ENCODE results near the gene POU6F2. TPM values are rescaled to one million over a fixed set of nuclear protein-coding genes. Genes with fewer than 3 reads are reported as not detected.

POU6F2 gene
- total RNA-seq, 1 donor from 2014 or later = 34.7 TPM

DNA sequence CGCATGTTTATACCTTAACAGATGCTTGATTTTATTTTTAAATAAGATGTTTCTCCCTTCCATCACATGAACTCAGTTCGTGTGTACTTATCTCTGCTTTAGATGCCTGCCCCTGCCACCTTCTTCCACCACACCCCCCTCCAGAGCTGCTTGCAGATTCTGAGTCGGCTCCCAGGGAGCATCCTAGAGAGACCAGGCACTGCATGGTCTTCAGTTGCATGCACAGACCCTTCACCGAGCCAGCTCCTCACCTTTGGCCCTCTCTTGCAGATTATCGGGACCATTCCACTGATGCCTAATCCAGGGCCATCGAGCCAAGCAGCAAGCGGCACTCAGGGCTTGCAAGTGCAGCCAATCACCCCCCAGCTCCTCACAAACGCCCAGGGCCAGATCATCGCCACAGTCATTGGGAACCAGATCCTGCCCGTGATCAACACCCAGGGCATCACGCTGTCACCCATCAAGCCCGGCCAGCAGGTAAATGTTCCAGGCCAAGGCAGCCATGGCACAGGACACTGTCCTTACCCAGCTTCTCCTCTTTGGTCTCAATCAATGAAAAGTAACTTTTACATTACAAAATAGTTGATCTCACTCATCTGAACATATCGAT is 455.2 kb downstream of the POU6F2 start:
- H3K27me3 Mint-ChIP-seq (ENCODE audit: unreplicated experiment) = peaks cover 2% of the 10 kb centered on the region
- TF ChIP-seq, protein P1, sequence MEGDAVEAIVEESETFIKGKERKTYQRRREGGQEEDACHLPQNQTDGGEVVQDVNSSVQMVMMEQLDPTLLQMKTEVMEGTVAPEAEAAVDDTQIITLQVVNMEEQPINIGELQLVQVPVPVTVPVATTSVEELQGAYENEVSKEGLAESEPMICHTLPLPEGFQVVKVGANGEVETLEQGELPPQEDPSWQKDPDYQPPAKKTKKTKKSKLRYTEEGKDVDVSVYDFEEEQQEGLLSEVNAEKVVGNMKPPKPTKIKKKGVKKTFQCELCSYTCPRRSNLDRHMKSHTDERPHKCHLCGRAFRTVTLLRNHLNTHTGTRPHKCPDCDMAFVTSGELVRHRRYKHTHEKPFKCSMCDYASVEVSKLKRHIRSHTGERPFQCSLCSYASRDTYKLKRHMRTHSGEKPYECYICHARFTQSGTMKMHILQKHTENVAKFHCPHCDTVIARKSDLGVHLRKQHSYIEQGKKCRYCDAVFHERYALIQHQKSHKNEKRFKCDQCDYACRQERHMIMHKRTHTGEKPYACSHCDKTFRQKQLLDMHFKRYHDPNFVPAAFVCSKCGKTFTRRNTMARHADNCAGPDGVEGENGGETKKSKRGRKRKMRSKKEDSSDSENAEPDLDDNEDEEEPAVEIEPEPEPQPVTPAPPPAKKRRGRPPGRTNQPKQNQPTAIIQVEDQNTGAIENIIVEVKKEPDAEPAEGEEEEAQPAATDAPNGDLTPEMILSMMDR (IDR thresholded peaks at IDR 0.05; ENCODE audit: partially characterized antibody, unreplicated experiment) = no peak
- H3K4me1 Mint-ChIP-seq (ENCODE audit: low read depth, unreplicated experiment) = peaks cover 25% of the 10 kb centered on the region
- no peak overlapping the region for H3K4me3 Mint-ChIP-seq (ENCODE audit: unreplicated experiment)
- H3K27ac Mint-ChIP-seq (ENCODE audit: unreplicated experiment) = no peak overlapping the region
- no peak for DNase-seq
- peaks cover 16% of the 10 kb centered on the region for H3K36me3 Mint-ChIP-seq (ENCODE audit: unreplicated experiment)
- peaks cover 5% of the 10 kb centered on the region for H3K9me3 Mint-ChIP-seq (ENCODE audit: unreplicated experiment)

DNA sequence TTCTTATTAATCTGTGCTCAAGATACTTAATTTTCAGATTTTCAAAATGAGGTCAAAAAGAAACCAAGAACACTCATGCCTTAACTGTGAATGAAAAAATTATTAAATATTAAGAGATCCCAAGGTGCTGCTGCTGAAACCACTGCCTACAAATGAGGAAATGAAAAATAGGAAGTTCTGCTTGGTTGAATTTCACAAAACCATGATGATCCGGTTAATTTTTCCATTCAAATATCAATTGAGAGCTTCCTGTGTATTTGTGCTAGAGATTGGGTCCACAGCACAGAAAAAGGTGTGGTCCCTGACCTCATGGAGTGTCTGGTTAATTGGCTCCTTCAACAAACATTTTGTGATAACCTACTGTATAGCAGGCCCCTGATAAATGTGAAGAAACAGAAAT is 455.8 kb downstream of the POU6F2 start:
- TF ChIP-seq, protein P1 (IDR thresholded peaks at IDR 0.05; ENCODE audit: partially characterized antibody, unreplicated experiment) = no peak
- peaks cover 16% of the 10 kb centered on the region for H3K36me3 Mint-ChIP-seq (ENCODE audit: unreplicated experiment)
- H3K27ac Mint-ChIP-seq (ENCODE audit: unreplicated experiment) = no peak overlapping the region
- DNase-seq = no peak
- no peak overlapping the region for H3K4me3 Mint-ChIP-seq (ENCODE audit: unreplicated experiment)
- peaks cover 2% of the 10 kb centered on the region for H3K27me3 Mint-ChIP-seq (ENCODE audit: unreplicated experiment)
- peaks cover 25% of the 10 kb centered on the region for H3K4me1 Mint-ChIP-seq (ENCODE audit: low read depth, unreplicated experiment)
- H3K9me3 Mint-ChIP-seq (ENCODE audit: unreplicated experiment) = peaks cover 5% of the 10 kb centered on the region

DNA sequence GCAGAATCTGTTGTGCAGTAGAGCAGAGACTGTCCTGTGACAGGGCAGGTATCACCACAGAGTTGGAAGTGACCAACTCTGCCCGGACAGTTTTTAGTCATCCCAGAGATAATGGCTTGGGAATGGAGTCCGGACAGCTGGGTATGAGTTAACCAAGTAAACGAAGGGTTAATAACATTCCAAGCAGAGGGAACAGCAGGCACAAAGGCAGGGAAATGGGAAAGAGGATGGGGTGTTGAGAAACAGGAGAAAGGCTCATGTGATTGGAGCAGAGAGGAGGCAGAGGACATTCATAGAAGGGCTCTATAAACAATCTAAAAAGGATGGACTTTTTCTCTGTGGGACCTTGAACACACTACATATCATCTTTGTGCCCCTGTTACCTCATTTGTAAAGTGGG is 456.3 kb downstream of the POU6F2 start:
- H3K27ac Mint-ChIP-seq (ENCODE audit: unreplicated experiment) = no peak overlapping the region
- peaks cover 16% of the 10 kb centered on the region for H3K36me3 Mint-ChIP-seq (ENCODE audit: unreplicated experiment)
- peaks cover 5% of the 10 kb centered on the region for H3K9me3 Mint-ChIP-seq (ENCODE audit: unreplicated experiment)
- H3K4me1 Mint-ChIP-seq (ENCODE audit: low read depth, unreplicated experiment) = peaks cover 25% of the 10 kb centered on the region
- TF ChIP-seq, protein P1 (IDR thresholded peaks at IDR 0.05; ENCODE audit: partially characterized antibody, unreplicated experiment) = no peak
- no peak for DNase-seq
- no peak overlapping the region for H3K4me3 Mint-ChIP-seq (ENCODE audit: unreplicated experiment)
- peaks cover 2% of the 10 kb centered on the region for H3K27me3 Mint-ChIP-seq (ENCODE audit: unreplicated experiment)

DNA sequence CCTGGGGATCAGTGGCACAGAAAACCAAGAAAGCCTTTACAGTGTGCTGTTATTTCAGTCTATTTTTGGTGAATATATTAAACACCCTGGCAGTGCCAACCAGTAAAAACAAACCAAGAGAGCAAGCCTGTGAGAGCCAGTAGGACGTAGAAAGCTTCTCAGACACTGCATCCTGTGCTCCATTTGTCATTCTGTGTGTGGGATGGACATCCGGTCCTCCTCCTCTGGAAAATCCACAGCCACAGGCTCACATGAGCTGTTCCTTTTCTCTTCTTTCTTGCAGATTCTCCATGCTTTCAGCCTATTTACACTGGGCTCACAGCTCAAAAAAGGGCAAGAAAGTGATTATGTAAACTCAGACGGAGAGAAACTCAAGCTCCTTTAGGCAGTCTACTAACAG is 468.8 kb downstream of the POU6F2 start:
- no peak overlapping the region for H3K4me3 Mint-ChIP-seq (ENCODE audit: unreplicated experiment)
- no peaks in the 10 kb centered on the region for H3K27me3 Mint-ChIP-seq (ENCODE audit: unreplicated experiment)
- no peaks in the 10 kb centered on the region for H3K36me3 Mint-ChIP-seq (ENCODE audit: unreplicated experiment)
- peaks cover 9% of the 10 kb centered on the region for H3K4me1 Mint-ChIP-seq (ENCODE audit: low read depth, unreplicated experiment)
- no peak overlapping the region for H3K27ac Mint-ChIP-seq (ENCODE audit: unreplicated experiment)
- DNase-seq = no peak
- no peaks in the 10 kb centered on the region for H3K9me3 Mint-ChIP-seq (ENCODE audit: unreplicated experiment)
- TF ChIP-seq, protein P1 (IDR thresholded peaks at IDR 0.05; ENCODE audit: partially characterized antibody, unreplicated experiment) = no peak

DNA sequence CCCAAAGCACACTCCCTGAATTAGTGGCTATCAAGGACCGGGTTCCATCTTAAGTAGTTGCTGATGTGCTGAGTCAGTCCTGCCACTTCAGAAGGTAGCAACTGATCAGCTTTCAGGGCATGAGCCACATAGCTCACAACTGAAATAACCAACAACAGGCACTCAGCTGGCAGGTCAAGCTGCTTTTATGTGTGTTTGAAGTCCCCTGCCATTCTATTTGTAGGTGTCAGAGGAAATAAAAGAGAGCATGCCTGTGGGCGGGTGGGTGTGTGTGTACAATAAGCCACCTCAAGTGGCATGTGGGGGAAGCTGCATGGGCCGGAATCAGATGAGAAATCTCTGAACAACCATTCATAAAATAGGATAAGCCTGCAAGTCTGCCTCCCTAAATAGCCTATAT is 474.2 kb downstream of the POU6F2 start:
- H3K36me3 Mint-ChIP-seq (ENCODE audit: unreplicated experiment) = no peaks in the 10 kb centered on the region
- no peak overlapping the region for H3K4me3 Mint-ChIP-seq (ENCODE audit: unreplicated experiment)
- no peaks in the 10 kb centered on the region for H3K27me3 Mint-ChIP-seq (ENCODE audit: unreplicated experiment)
- no peak overlapping the region for H3K27ac Mint-ChIP-seq (ENCODE audit: unreplicated experiment)
- H3K9me3 Mint-ChIP-seq (ENCODE audit: unreplicated experiment) = no peaks in the 10 kb centered on the region
- no peak for DNase-seq
- TF ChIP-seq, protein P1 (IDR thresholded peaks at IDR 0.05; ENCODE audit: partially characterized antibody, unreplicated experiment) = no peak
- H3K4me1 Mint-ChIP-seq (ENCODE audit: low read depth, unreplicated experiment) = peaks cover 3% of the 10 kb centered on the region
